ENCODE results near the gene SPAG4.

The SPAG4 gene

GRCh38 chr20:35615667-35616464 is at the start of gene SPAG4:
SPAG4 (plus strand) TSS chr20:35615829; CDS start chr20:35616004, 175 bp downstream.
- DNase-seq (ENCODE audit: extremely low read depth in 1 of 2, low read depth in 1 of 2) = peak; percentile 83 to 100

- DNase-seq (ENCODE audit: extremely low read depth in 1 of 2, low read depth in 1 of 2) = no peak
These were observed 47.0 kb upstream of the SPAG4 start for GRCh38 chr20:35568645-35569044.

GRCh38 chr20:35571555-35571954 is 44.1 kb upstream of the SPAG4 start:
- no peak for DNase-seq (ENCODE audit: extremely low read depth in 1 of 2, low read depth in 1 of 2)

- no peak for DNase-seq (ENCODE audit: extremely low read depth in 1 of 2, low read depth in 1 of 2)
These were observed 42.8 kb upstream of the SPAG4 start for GRCh38 chr20:35572838-35573237.

GRCh38 chr20:35575958-35576357 is 39.7 kb upstream of the SPAG4 start:
- DNase-seq (ENCODE audit: extremely low read depth in 1 of 2, low read depth in 1 of 2) = no peak

GRCh38 chr20:35576816-35577215 is 38.8 kb upstream of the SPAG4 start:
- no peak for DNase-seq (ENCODE audit: extremely low read depth in 1 of 2, low read depth in 1 of 2)

- DNase-seq (ENCODE audit: extremely low read depth in 1 of 2, low read depth in 1 of 2) = no peak
These were observed 37.2 kb upstream of the SPAG4 start for GRCh38 chr20:35578469-35578868.

- no peak for DNase-seq (ENCODE audit: extremely low read depth in 1 of 2, low read depth in 1 of 2)
These were observed 36.4 kb upstream of the SPAG4 start for GRCh38 chr20:35579196-35579595.

- DNase-seq (ENCODE audit: extremely low read depth in 1 of 2, low read depth in 1 of 2) = no peak
These were observed 33.5 kb upstream of the SPAG4 start for GRCh38 chr20:35582131-35582530.

GRCh38 chr20:35582741-35583404 is 32.8 kb upstream of the SPAG4 start:
- no peak for DNase-seq (ENCODE audit: extremely low read depth in 1 of 2, low read depth in 1 of 2)

- DNase-seq (ENCODE audit: extremely low read depth in 1 of 2, low read depth in 1 of 2) = no peak
These were observed 31.7 kb upstream of the SPAG4 start for GRCh38 chr20:35583636-35584560.

GRCh38 chr20:35586751-35587425 is 28.7 kb upstream of the SPAG4 start:
- DNase-seq (ENCODE audit: extremely low read depth in 1 of 2, low read depth in 1 of 2) = no peak

- no peak for DNase-seq (ENCODE audit: extremely low read depth in 1 of 2, low read depth in 1 of 2)
These were observed 28.2 kb upstream of the SPAG4 start for GRCh38 chr20:35587436-35587835.

GRCh38 chr20:35588397-35588796 is 27.2 kb upstream of the SPAG4 start:
- no peak for DNase-seq (ENCODE audit: extremely low read depth in 1 of 2, low read depth in 1 of 2)

- no peak for DNase-seq (ENCODE audit: extremely low read depth in 1 of 2, low read depth in 1 of 2)
These were observed 23.2 kb upstream of the SPAG4 start for GRCh38 chr20:35592339-35592974.

GRCh38 chr20:35595456-35595855 is 20.2 kb upstream of the SPAG4 start:
- no peak for DNase-seq (ENCODE audit: extremely low read depth in 1 of 2, low read depth in 1 of 2)

GRCh38 chr20:35595901-35596300 is 19.7 kb upstream of the SPAG4 start:
- no peak for DNase-seq (ENCODE audit: extremely low read depth in 1 of 2, low read depth in 1 of 2)

GRCh38 chr20:35597186-35597585 is 18.4 kb upstream of the SPAG4 start:
- DNase-seq (ENCODE audit: extremely low read depth in 1 of 2, low read depth in 1 of 2) = no peak

- no peak for DNase-seq (ENCODE audit: extremely low read depth in 1 of 2, low read depth in 1 of 2)
These were observed 17.2 kb upstream of the SPAG4 start for GRCh38 chr20:35598476-35598875.
